ENCODE results near the gene KDM3B.

The KDM3B gene

DNA sequence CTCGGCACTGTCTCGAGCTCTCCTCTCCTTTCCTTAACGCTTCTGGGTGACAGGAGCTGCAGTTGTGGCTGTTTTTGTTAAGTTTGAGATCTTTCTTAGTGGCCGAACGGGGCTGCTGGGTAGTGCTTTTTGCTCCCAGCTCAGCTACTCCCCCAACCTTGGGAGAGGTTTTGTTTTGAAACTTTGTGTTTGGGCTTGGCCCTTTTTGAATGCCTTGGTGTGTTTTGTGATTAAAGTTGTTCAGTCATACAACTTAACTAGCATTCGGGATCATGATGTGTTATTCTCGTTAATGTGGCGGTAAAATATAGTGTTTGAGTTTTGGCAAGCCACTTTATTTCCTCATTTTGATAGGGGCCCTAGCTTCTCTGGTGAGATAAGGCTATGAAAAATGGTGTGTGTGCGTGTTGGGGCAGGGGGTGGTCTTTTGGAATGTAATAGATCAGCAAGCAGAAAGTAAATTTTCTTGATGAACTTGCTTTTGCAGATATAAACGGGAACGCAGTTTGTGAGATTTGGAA lies 1.1 kb downstream of the KDM3B start:
- peak overlapping the region; percentile 85 for H3K4me2 ChIP-seq (ENCODE audit: low read depth, low read length)
- no peaks in the 10 kb centered on the region for H3K9me3 ChIP-seq (replicated peaks; ENCODE audit: insufficient read depth, low read length)
- peak; percentile 48 for DNase-seq
- H3K79me2 ChIP-seq (ENCODE audit: low read length) = peaks cover 58% of the 10 kb centered on the region
- TF ChIP-seq, protein P1, sequence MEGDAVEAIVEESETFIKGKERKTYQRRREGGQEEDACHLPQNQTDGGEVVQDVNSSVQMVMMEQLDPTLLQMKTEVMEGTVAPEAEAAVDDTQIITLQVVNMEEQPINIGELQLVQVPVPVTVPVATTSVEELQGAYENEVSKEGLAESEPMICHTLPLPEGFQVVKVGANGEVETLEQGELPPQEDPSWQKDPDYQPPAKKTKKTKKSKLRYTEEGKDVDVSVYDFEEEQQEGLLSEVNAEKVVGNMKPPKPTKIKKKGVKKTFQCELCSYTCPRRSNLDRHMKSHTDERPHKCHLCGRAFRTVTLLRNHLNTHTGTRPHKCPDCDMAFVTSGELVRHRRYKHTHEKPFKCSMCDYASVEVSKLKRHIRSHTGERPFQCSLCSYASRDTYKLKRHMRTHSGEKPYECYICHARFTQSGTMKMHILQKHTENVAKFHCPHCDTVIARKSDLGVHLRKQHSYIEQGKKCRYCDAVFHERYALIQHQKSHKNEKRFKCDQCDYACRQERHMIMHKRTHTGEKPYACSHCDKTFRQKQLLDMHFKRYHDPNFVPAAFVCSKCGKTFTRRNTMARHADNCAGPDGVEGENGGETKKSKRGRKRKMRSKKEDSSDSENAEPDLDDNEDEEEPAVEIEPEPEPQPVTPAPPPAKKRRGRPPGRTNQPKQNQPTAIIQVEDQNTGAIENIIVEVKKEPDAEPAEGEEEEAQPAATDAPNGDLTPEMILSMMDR (IDR thresholded peaks at IDR 0.05; ENCODE audit: low read length) = no peak
- no peak for TF ChIP-seq EZH2 (optimal IDR thresholded peaks at IDR 0.05; ENCODE audit: low read depth, low read length)
- TF ChIP-seq EZH2phosphoT487 (IDR thresholded peaks at IDR 0.05; ENCODE audit: low read length) = no peak
- no peaks in the 10 kb centered on the region for H3K27me3 ChIP-seq (replicated peaks; ENCODE audit: insufficient read depth, low read length)
- H2AFZ ChIP-seq (ENCODE audit: low read length) = peak overlapping the region; percentile 76
- no peaks in the 10 kb centered on the region for H3K36me3 ChIP-seq (replicated peaks; ENCODE audit: insufficient read depth, low read length)
- H3K9me2 ChIP-seq (replicated peaks; ENCODE audit: insufficient read depth, low read length) = no peaks in the 10 kb centered on the region
- peaks cover 10% of the 10 kb centered on the region for H3F3A ChIP-seq (ENCODE audit: insufficient read depth, low read length)
- H3K27ac ChIP-seq (ENCODE audit: low read length) = peak overlapping the region; percentile 68; the same call in 1 of the 2 replicates
- H3K9ac ChIP-seq (ENCODE audit: low read length) = peak overlapping the region; percentile 93
- H3K4me3 ChIP-seq (ENCODE audit: low read length) = peak overlapping the region; percentile 97
- H4K20me1 ChIP-seq (ENCODE audit: insufficient read depth, low read length) = peaks cover 6% of the 10 kb centered on the region
- peaks cover 17% of the 10 kb centered on the region; the same call in 1 of the 2 replicates for H3K4me1 ChIP-seq (ENCODE audit: low read length)

DNA sequence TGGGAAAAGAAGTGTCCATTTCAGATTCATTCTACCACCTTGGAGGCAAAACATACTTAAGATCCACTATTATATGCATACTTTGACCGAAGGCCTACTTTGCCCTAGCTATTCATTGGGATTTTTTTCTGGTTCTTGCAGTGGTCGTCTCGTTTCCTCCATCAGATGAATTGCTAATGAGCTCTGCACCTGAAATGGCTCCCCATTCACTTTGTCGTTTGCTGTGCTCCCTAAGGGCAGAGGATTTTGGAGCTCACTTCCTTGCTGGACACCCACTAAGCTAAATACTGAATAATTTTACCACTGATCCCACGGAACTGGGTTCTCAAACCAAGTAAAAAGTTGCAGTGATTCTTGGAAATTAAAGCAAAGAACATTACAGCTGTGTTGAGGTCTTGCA lies 1.9 kb downstream of the KDM3B start:
- no peaks in the 10 kb centered on the region for H3K27me3 ChIP-seq (replicated peaks; ENCODE audit: insufficient read depth, low read length)
- no peaks in the 10 kb centered on the region for H3K9me2 ChIP-seq (replicated peaks; ENCODE audit: insufficient read depth, low read length)
- DNase-seq = no peak
- H3K27ac ChIP-seq (ENCODE audit: low read length) = no peak overlapping the region
- peak overlapping the region; percentile 97 for H3K4me3 ChIP-seq (ENCODE audit: low read length)
- peaks cover 64% of the 10 kb centered on the region for H3K79me2 ChIP-seq (ENCODE audit: low read length)
- H2AFZ ChIP-seq (ENCODE audit: low read length) = no peak overlapping the region
- H3F3A ChIP-seq (ENCODE audit: insufficient read depth, low read length) = peaks cover 10% of the 10 kb centered on the region
- H4K20me1 ChIP-seq (ENCODE audit: insufficient read depth, low read length) = peaks cover 7% of the 10 kb centered on the region
- H3K36me3 ChIP-seq (replicated peaks; ENCODE audit: insufficient read depth, low read length) = no peaks in the 10 kb centered on the region
- H3K9me3 ChIP-seq (replicated peaks; ENCODE audit: insufficient read depth, low read length) = no peaks in the 10 kb centered on the region
- peak overlapping the region; percentile 93; the same call in 1 of the 2 replicates for H3K9ac ChIP-seq (ENCODE audit: low read length)
- peaks cover 17% of the 10 kb centered on the region; the same call in 1 of the 2 replicates for H3K4me1 ChIP-seq (ENCODE audit: low read length)
- TF ChIP-seq EZH2 (optimal IDR thresholded peaks at IDR 0.05; ENCODE audit: low read depth, low read length) = no peak
- no peak for TF ChIP-seq EZH2phosphoT487 (IDR thresholded peaks at IDR 0.05; ENCODE audit: low read length)
- TF ChIP-seq, protein P1 (IDR thresholded peaks at IDR 0.05; ENCODE audit: low read length) = no peak
- H3K4me2 ChIP-seq (ENCODE audit: low read depth, low read length) = peak overlapping the region; percentile 85

DNA sequence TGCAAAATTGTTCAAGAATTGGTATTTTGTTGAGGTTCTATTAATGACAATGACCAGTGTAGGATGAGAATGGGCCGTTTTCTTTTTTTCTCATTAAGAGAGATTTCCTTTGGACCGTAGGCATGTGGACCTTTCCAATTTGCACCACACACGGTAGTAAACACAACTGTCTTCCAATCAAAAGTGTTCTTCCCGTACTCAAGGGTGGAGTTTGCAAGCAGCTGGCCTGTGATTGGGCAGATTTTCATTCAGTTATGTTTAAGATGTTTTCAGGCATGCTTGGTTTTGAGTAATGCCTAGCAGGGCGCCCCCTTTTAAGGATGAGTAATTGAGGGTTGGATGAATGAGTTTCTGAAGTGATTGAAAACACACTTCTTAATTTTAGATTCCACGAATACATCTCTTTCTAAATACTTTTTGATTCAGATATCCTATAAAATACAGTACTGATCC lies 2.5 kb downstream of the KDM3B start:
- Histone ChIP-seq H3K9ac (ENCODE audit: low read length) (no peak overlapping the region), H3K79me2 (ENCODE audit: low read length) (peaks cover 69% of the 10 kb centered on the region), H3F3A (ENCODE audit: insufficient read depth, low read length) (peaks cover 10% of the 10 kb centered on the region), H3K4me3 (ENCODE audit: low read length) (peak overlapping the region; percentile 97), H3K4me2 (ENCODE audit: low read depth, low read length) (peak overlapping the region; percentile 85), H3K36me3 (replicated peaks; ENCODE audit: insufficient read depth, low read length) (no peaks in the 10 kb centered on the region), H4K20me1 (ENCODE audit: insufficient read depth, low read length) (peaks cover 12% of the 10 kb centered on the region), H3K27me3 (replicated peaks; ENCODE audit: insufficient read depth, low read length) (no peaks in the 10 kb centered on the region), H3K27ac (ENCODE audit: low read length) (no peak overlapping the region), H3K9me2 (replicated peaks; ENCODE audit: insufficient read depth, low read length) (no peaks in the 10 kb centered on the region), H3K9me3 (replicated peaks; ENCODE audit: insufficient read depth, low read length) (no peaks in the 10 kb centered on the region), H2AFZ (ENCODE audit: low read length) (no peak overlapping the region), H3K4me1 (ENCODE audit: low read length) (peaks cover 17% of the 10 kb centered on the region; the same call in 1 of the 2 replicates)
- DNase-seq = peak; percentile 74
- TF ChIP-seq, protein P1 (IDR thresholded peaks at IDR 0.05; ENCODE audit: low read length) = peak; percentile 17
- no peak for TF ChIP-seq EZH2 (optimal IDR thresholded peaks at IDR 0.05; ENCODE audit: low read depth, low read length)
- no peak for TF ChIP-seq EZH2phosphoT487 (IDR thresholded peaks at IDR 0.05; ENCODE audit: low read length)
